Measurements from ENCODE around the gene KRTAP4-11.
"Not testable (repeated sequence)": the region's sequence is repeated elsewhere in the genome, so short reads cannot be mapped to it uniquely, and the experiment has no call there.

The KRTAP4-11 gene

GRCh38 chr17:41141361-41141760, 23.2 kb upstream of the KRTAP4-11 start:
- no peak for DNase-seq (ENCODE audit: low read depth)
- no peak for TF ChIP-seq MAX (IDR thresholded peaks at IDR 0.05; ENCODE audit: low read depth, low read length)
- TF ChIP-seq MYC (IDR thresholded peaks at IDR 0.05; ENCODE audit: low read depth, low read length), result no peak
- no peak for TF ChIP-seq POLR2A (IDR thresholded peaks at IDR 0.05; ENCODE audit: extremely low read depth, insufficient read length)
- TF ChIP-seq CTCF (IDR thresholded peaks at IDR 0.05; ENCODE audit: low read depth, low read length), result no peak
- no peak overlapping the region for H3K4me3 ChIP-seq (ENCODE audit: low read depth, low read length)

- DNase-seq (ENCODE audit: low read depth), result no peak
- H3K4me3 ChIP-seq (ENCODE audit: low read depth, low read length), result no peak within 1 kb of the TSS
- no peak for TF ChIP-seq MYC (IDR thresholded peaks at IDR 0.05; ENCODE audit: low read depth, low read length)
- no peak for TF ChIP-seq CTCF (IDR thresholded peaks at IDR 0.05; ENCODE audit: low read depth, low read length)
- no peak for TF ChIP-seq POLR2A (IDR thresholded peaks at IDR 0.05; ENCODE audit: extremely low read depth, insufficient read length)
- no peak for TF ChIP-seq MAX (IDR thresholded peaks at IDR 0.05; ENCODE audit: low read depth, low read length)
These were observed 22.4 kb upstream of the KRTAP4-11 start, which contains the start of gene KRTAP4-6 for GRCh38 chr17:41140360-41141131. TSS of gene KRTAP4-6 (minus strand) at chr17:41140544. CDS start at chr17:41140487, 57 bp downstream.

GRCh38 chr17:41139865-41140264, 21.7 kb upstream of the KRTAP4-11 start:
- DNase-seq (ENCODE audit: low read depth); H3K4me3 ChIP-seq (ENCODE audit: low read depth, low read length): not testable (repeated sequence)

- no peak for DNase-seq (ENCODE audit: low read depth)
- TF ChIP-seq CTCF (IDR thresholded peaks at IDR 0.05; ENCODE audit: low read depth, low read length), result no peak
- no peak for TF ChIP-seq MYC (IDR thresholded peaks at IDR 0.05; ENCODE audit: low read depth, low read length)
- no peak for TF ChIP-seq POLR2A (IDR thresholded peaks at IDR 0.05; ENCODE audit: extremely low read depth, insufficient read length)
- no peak for TF ChIP-seq MAX (IDR thresholded peaks at IDR 0.05; ENCODE audit: low read depth, low read length)
These were observed 15.9 kb upstream of the KRTAP4-11 start for GRCh38 chr17:41133880-41134735.

GRCh38 chr17:41131979-41132378, 13.8 kb upstream of the KRTAP4-11 start:
- DNase-seq (ENCODE audit: low read depth), result no peak
- no peak overlapping the region for H3K4me3 ChIP-seq (ENCODE audit: low read depth, low read length)
- no peak for TF ChIP-seq MYC (IDR thresholded peaks at IDR 0.05; ENCODE audit: low read depth, low read length)
- no peak for TF ChIP-seq POLR2A (IDR thresholded peaks at IDR 0.05; ENCODE audit: extremely low read depth, insufficient read length)
- no peak for TF ChIP-seq MAX (IDR thresholded peaks at IDR 0.05; ENCODE audit: low read depth, low read length)
- TF ChIP-seq CTCF (IDR thresholded peaks at IDR 0.05; ENCODE audit: low read depth, low read length), result no peak

More at GRCh38 chr17:41133880-41134735, 15.9 kb upstream of the KRTAP4-11 start:
- H3K4me3 ChIP-seq (ENCODE audit: low read depth, low read length), result no peak overlapping the region

- TF ChIP-seq CTCF (IDR thresholded peaks at IDR 0.05; ENCODE audit: low read depth, low read length) (no peak), MAX (IDR thresholded peaks at IDR 0.05; ENCODE audit: low read depth, low read length) (no peak), MYC (IDR thresholded peaks at IDR 0.05; ENCODE audit: low read depth, low read length) (no peak), POLR2A (IDR thresholded peaks at IDR 0.05; ENCODE audit: extremely low read depth, insufficient read length) (no peak)
- H3K4me3 ChIP-seq (ENCODE audit: low read depth, low read length), result no peak overlapping the region
- no peak for DNase-seq (ENCODE audit: low read depth)
These were observed 9.2 kb upstream of the KRTAP4-11 start for GRCh38 chr17:41127371-41127770.
